Activated T-helper 1 cell treated with Interleukin-2 at 50 U/mL for 16 hours (primary cell): ENCODE results near the gene LIN7C.

ENCODE experiments used
- DNase-seq: peaks from one replicate; pipeline ENCODE4 v3.0.0-alpha.2; 2020; ENCODE audit warnings: low read depth

The LIN7C gene

GRCh38 chr11:27507557-27508322 is 1.2 kb upstream of the LIN7C start:
- no peak for DNase-seq

- DNase-seq, result no peak
Observed at GRCh38 chr11:27505781-27506180, 788 bp downstream of the LIN7C start.

- DNase-seq, result no peak
Observed at GRCh38 chr11:27504205-27504604, 2.4 kb downstream of the LIN7C start.

- DNase-seq, result no peak
Observed at GRCh38 chr11:27501100-27501499, 5.5 kb downstream of the LIN7C start.

GRCh38 chr11:27497911-27498310 is 8.7 kb downstream of the LIN7C start:
- no peak for DNase-seq

GRCh38 chr11:27497284-27497866 is 9.2 kb downstream of the LIN7C start:
- DNase-seq, result no peak

GRCh38 chr11:27496461-27496860 is 10.1 kb downstream of the LIN7C start:
- DNase-seq, result no peak

- DNase-seq, result no peak
Observed at GRCh38 chr11:27495710-27496300, 10.8 kb downstream of the LIN7C start.

GRCh38 chr11:27489092-27489491 is 17.5 kb downstream of the LIN7C start:
- no peak for DNase-seq

- DNase-seq, result no peak
Observed at GRCh38 chr11:27487706-27488105, 18.9 kb downstream of the LIN7C start.

GRCh38 chr11:27485930-27486773 is 20.4 kb downstream of the LIN7C start:
- no peak for DNase-seq

GRCh38 chr11:27482793-27483192 is 23.8 kb downstream of the LIN7C start:
- DNase-seq, result no peak

GRCh38 chr11:27481992-27482391 is 24.6 kb downstream of the LIN7C start:
- DNase-seq, result no peak

GRCh38 chr11:27477831-27478230 is 28.7 kb downstream of the LIN7C start:
- DNase-seq, result no peak

- DNase-seq, result no peak
Observed at GRCh38 chr11:27477243-27477642, 29.3 kb downstream of the LIN7C start.

GRCh38 chr11:27475622-27476021 is 30.9 kb downstream of the LIN7C start:
- no peak for DNase-seq

GRCh38 chr11:27473017-27473406 is 33.6 kb downstream of the LIN7C start:
- no peak for DNase-seq

- peak; percentile 51 for DNase-seq
Observed at GRCh38 chr11:27472398-27473016, 34.1 kb downstream of the LIN7C start, which contains the start of gene LGR4. LGR4 (minus strand) TSS chr11:27472790; CDS start chr11:27472302, 488 bp downstream.

- DNase-seq, result peak; percentile 5
Observed at GRCh38 chr11:27471589-27472397, 34.8 kb downstream of the LIN7C start.

- DNase-seq, result no peak
Observed at GRCh38 chr11:27470826-27471588, 35.6 kb downstream of the LIN7C start.
